Anterior cingulate cortex (tissue), 58 donors: ENCODE data around the gene BAG5.
"Not testable (repeated sequence)": the region's sequence is repeated elsewhere in the genome, so short reads cannot be mapped to it uniquely, and the experiment has no call there.

Experiments used
- DNase-seq, 58 donors: peaks; one replicate each; lab custom pipeline; 2025; lab: John Stamatoyannopoulos, UW

The BAG5 gene

GRCh38 chr14:103514596-103515421 is 47.6 kb downstream of the BAG5 start:
- DNase-seq = no peak

GRCh38 chr14:103512701-103513611 is 49.5 kb downstream of the BAG5 start:
- DNase-seq = peak in 50 of 58 donors; percentile 37 to 92 (median 74)

GRCh38 chr14:103512180-103512579 is 50.3 kb downstream of the BAG5 start:
- not testable (repeated sequence) for DNase-seq

GRCh38 chr14:103510724-103511693 is 51.4 kb downstream of the BAG5 start:
- DNase-seq = peak in 2 of 58 donors; percentile 33 to 43

- no peak for DNase-seq
Observed at GRCh38 chr14:103509864-103510723, 52.4 kb downstream of the BAG5 start.

- DNase-seq = no peak
Observed at GRCh38 chr14:103508521-103509329, 53.7 kb downstream of the BAG5 start.

- DNase-seq = no peak
Observed at GRCh38 chr14:103507751-103508150, 54.7 kb downstream of the BAG5 start.
